Colonic mucosa (tissue), 4 donors: Measurements from ENCODE around the gene WDR83. TPM values are rescaled to one million over a fixed set of nuclear protein-coding genes. Genes with fewer than 3 reads are reported as not detected.

Source experiments
- DNase-seq: peaks from one replicate; pipeline ENCODE4 v3.0.0-alpha.2; 2020
- H3K27ac ChIP-seq: fragments of 200-600 bp; one replicate; pipeline ENCODE4 v1.8.0; 2021
- H3K27me3 ChIP-seq: fragments of 200-600 bp; one replicate; pipeline ENCODE4 v1.8.0; 2021
- H3K36me3 ChIP-seq: fragments of 200-600 bp; one replicate; pipeline ENCODE4 v1.8.0; 2021
- H3K4me1 ChIP-seq: fragments of 200-600 bp; one replicate; pipeline ENCODE4 v1.8.0; 2021; ENCODE audit warnings: mild to moderate bottlenecking
- H3K4me3 ChIP-seq: fragments of 200-600 bp; one replicate; pipeline ENCODE4 v1.8.0; 2021
- H3K9ac ChIP-seq, 2 donors: one replicate each; pipeline ENCODE4 v1.7.0; 2013; ENCODE audit warnings: control low read depth in 2 of 2, low read depth in 2 of 2, low read length in 2 of 2
- H3K9me3 ChIP-seq: fragments of 200-600 bp; one replicate; pipeline ENCODE4 v1.8.0; 2021
- intact Hi-C: fragments of 100-400 bp; cut with DNase I; formaldehyde crosslinking; loops from one replicate; pipeline ENCODE4 v1.14.1; 2022
- total RNA-seq, 2 donors: library from RNA; stranded (reverse); fragmentation: NEBNext Ultra II Directional in 1 of 2; extraction: Animal tissue kit (Norgen Biotek cat#: 25700) in 1 of 2; gene quantifications; one replicate each; pipeline ENCODE4 v1.2.1, GENCODE V29; 2021
- TF ChIP-seq, protein P1 (sequence below): fragments of 200-600 bp; IDR thresholded peaks from one replicate; pipeline ENCODE4 v1.8.0; 2022; ENCODE audit warnings: antibody characterized with exemption, mild to moderate bottlenecking
- donor health status: healthy.
- donor health status: DM: no; HTN: no; CAD: no.
- donor health status: DM: no; HTN: no; CAD: no.

The WDR83 gene
- total RNA-seq, 2 donors from 2014 or later = 7.3 to 17.9 TPM

- Histone ChIP-seq H3K4me1 (peaks cover 16% of the 10 kb centered on the region), H3K36me3 (no peaks in the 10 kb centered on the region), H3K9ac (peak overlapping the region in 1 of 2 donors; percentile 76), H3K27me3 (no peaks in the 10 kb centered on the region), H3K4me3 (no peak overlapping the region), H3K27ac (no peak overlapping the region), H3K9me3 (no peaks in the 10 kb centered on the region)
- no peak for DNase-seq
- TF ChIP-seq, protein P1, sequence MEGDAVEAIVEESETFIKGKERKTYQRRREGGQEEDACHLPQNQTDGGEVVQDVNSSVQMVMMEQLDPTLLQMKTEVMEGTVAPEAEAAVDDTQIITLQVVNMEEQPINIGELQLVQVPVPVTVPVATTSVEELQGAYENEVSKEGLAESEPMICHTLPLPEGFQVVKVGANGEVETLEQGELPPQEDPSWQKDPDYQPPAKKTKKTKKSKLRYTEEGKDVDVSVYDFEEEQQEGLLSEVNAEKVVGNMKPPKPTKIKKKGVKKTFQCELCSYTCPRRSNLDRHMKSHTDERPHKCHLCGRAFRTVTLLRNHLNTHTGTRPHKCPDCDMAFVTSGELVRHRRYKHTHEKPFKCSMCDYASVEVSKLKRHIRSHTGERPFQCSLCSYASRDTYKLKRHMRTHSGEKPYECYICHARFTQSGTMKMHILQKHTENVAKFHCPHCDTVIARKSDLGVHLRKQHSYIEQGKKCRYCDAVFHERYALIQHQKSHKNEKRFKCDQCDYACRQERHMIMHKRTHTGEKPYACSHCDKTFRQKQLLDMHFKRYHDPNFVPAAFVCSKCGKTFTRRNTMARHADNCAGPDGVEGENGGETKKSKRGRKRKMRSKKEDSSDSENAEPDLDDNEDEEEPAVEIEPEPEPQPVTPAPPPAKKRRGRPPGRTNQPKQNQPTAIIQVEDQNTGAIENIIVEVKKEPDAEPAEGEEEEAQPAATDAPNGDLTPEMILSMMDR = no peak
- intact Hi-C loops = loop anchor here (5.0 kb wide), 1 partner anchor 106 kb away; no protein-coding TSS in a partner anchor
These were observed 1.2 kb downstream of the WDR83 start for GRCh38 chr19:12667731-12668302.

DNA sequence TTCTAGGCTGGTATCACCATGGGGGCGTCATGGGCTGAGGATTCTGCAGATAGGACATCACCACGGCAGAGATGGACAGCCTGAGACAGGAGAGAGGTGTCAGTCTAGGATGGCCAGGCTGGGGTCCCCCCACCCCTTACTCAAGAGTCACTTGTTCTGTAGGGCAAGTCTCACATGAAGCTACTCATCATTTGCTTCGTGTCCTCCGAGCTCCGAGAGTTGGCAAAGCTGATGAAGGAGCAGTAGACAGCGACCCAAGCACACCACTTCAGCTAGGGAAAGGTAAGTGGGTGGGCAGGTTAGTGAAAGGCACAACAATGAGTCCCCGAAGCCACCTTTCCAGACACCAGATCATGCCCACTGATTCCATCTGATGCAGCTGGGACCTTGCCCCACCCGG, 1.7 kb downstream of the WDR83 start:
- H3K27ac ChIP-seq = no peak overlapping the region
- no peaks in the 10 kb centered on the region for H3K27me3 ChIP-seq
- peaks cover 16% of the 10 kb centered on the region for H3K4me1 ChIP-seq
- DNase-seq = no peak
- TF ChIP-seq, protein P1 = no peak
- intact Hi-C loops = loop anchor here (5.0 kb wide), 1 partner anchor 106 kb away; no protein-coding TSS in a partner anchor
- no peaks in the 10 kb centered on the region for H3K36me3 ChIP-seq
- H3K4me3 ChIP-seq = peak overlapping the region; percentile 80
- peak overlapping the region; percentile 76 to 91 for H3K9ac ChIP-seq
- H3K9me3 ChIP-seq = no peaks in the 10 kb centered on the region

DNA sequence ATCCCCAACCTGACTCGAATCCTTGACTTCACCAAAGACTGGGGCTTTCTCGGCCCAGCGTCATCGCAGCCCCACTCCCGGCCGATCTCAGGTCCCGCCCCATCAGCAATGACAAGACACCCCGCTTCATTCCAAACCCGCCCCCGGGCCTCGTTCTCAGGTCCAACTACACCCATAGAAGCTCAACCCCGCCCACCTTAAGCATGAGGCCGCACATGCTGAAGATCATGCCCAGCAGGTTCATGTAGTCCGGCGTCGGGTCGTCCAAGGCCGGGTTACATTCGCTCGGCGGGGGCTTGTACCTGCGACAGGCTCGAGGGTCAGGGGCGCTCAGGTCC, 2.3 kb downstream of the WDR83 start:
- Histone ChIP-seq H3K4me3 (peak overlapping the region; percentile 80), H3K9ac (peak overlapping the region; percentile 76 to 91), H3K27ac (peak overlapping the region; percentile 94), H3K4me1 (peaks cover 16% of the 10 kb centered on the region), H3K9me3 (no peaks in the 10 kb centered on the region), H3K36me3 (no peaks in the 10 kb centered on the region), H3K27me3 (no peaks in the 10 kb centered on the region)
- DNase-seq = peak; percentile 57
- TF ChIP-seq, protein P1 = no peak
- intact Hi-C loops = loop anchor here (5.0 kb wide), 1 partner anchor 107 kb away; no protein-coding TSS in a partner anchor

GRCh38 chr19:12669270-12670158, 2.9 kb downstream of the WDR83 start:
- peak overlapping the region; percentile 80 for H3K4me3 ChIP-seq
- peak; percentile 84 for DNase-seq
- H3K9ac ChIP-seq = peak overlapping the region; percentile 76 to 91
- peaks cover 16% of the 10 kb centered on the region for H3K4me1 ChIP-seq
- H3K27ac ChIP-seq = peak overlapping the region; percentile 94
- TF ChIP-seq, protein P1 = no peak
- no peaks in the 10 kb centered on the region for H3K27me3 ChIP-seq
- no peaks in the 10 kb centered on the region for H3K36me3 ChIP-seq
- H3K9me3 ChIP-seq = no peaks in the 10 kb centered on the region
- intact Hi-C loops = loop anchor here (5.0 kb wide), 1 partner anchor 107 kb away; no protein-coding TSS in a partner anchor

DNA sequence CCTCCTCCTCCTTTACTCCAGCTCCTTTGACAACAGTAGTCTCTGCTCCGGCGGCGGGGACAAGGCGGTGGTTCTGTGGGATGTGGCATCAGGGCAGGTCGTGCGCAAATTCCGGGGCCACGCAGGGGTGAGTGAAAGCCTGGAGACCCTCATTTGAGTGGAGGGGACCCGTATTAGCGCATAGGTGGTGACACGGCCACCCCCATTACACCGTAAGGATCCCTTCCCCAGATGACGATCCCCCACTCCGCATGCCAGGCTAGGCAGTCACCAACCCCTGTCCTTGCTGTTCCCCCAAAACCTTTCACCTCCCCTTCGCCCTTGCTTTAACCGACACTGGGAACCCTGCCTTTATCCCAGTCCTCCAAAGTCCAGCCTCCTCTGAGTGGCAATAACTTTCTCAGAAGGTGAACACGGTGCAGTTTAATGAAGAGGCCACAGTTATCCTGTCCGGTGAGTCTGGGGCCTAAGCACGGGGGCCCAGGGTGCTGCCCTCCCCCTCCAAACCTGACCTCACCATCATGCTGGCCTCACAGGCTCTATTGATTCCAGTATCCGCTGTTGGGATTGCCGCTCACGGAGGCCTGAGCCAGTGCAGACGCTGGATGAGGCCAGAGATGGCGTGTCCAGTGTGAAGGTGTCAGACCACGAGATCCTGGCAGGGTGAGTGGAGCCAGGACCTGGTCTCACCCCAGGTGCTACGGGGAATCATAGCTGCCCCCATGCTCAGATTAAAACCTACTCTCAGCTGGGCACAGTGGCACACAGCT, 3.7 kb downstream of the WDR83 start:
- Histone ChIP-seq H3K27me3 (no peaks in the 10 kb centered on the region), H3K4me3 (peak overlapping the region; percentile 80), H3K27ac (peak overlapping the region; percentile 94), H3K9ac (peak overlapping the region; percentile 76 to 91), H3K9me3 (no peaks in the 10 kb centered on the region), H3K4me1 (peaks cover 16% of the 10 kb centered on the region), H3K36me3 (no peaks in the 10 kb centered on the region)
- intact Hi-C loops = no loop called here
- TF ChIP-seq, protein P1 = no peak
- DNase-seq = no peak
